ENCODE data around the gene CELSR3.

DNA sequence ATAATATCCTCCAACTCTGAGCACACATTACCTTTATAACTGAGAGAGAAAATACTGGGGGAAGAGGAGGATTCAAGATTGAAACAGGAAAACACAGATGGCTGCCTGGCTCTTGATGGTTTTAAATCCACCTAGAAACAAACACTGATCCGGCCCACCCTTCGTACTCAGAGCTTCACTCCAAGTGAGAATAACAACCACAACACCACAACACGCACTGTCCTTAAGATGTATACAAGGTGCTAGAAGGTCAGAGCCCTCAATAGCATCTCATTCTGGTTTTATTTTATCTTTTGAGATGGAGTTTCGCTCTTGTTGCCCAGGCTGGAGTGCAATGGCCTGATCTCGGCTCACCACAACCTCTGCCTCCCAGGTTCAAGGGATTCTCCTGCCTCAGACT, 44.5 kb upstream of the CELSR3 start:
- TF ChIP-seq REST (IDR thresholded peaks at IDR 0.05; ENCODE audit: low read depth) (no peak), FOXM1 (IDR thresholded peaks at IDR 0.05; ENCODE audit: borderline replicate concordance, low read depth) (no peak), EP300 (IDR thresholded peaks at IDR 0.05; ENCODE audit: borderline replicate concordance) (no peak), CREB1 (IDR thresholded peaks at IDR 0.05; ENCODE audit: low read depth) (no peak)
